GM18499 (cell line): ENCODE data around the gene RYR2.

Experiments used
- ATAC-seq: cut with Tn5 transposase; IDR thresholded peaks from one replicate; pipeline ENCODE4 v1.9.1; 2021; ENCODE audit warnings: moderate number of reproducible peaks; ENCODE audit not compliant: insufficient read depth, unreplicated experiment

RYR2 gene

GRCh38 chr1:237183963-237184540 is 142.1 kb downstream of the RYR2 start:
- no peak for ATAC-seq

DNA sequence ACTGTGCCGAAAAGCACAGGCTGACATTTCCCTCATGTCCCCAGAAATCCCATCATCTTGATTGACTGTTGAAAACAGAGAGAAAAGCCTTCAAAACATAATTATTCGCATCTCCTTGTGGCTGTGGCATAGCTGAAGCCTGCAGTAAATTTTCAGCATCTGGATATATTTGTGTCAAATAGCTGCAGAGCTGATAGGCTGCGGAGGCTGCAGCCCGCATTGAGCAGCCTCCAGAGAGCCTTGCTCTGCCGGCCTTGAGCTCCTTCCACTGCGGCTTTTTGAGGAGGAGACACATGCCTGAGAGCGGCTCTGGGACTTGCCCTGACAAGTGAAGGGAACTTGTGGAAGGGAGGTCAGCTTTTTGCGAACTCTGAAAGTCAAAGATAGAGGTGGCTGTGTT is 144.7 kb downstream of the RYR2 start:
- ATAC-seq: no peak

GRCh38 chr1:237187842-237188241 is 145.9 kb downstream of the RYR2 start:
- ATAC-seq: no peak

GRCh38 chr1:237191403-237191802 is 149.4 kb downstream of the RYR2 start:
- no peak for ATAC-seq

DNA sequence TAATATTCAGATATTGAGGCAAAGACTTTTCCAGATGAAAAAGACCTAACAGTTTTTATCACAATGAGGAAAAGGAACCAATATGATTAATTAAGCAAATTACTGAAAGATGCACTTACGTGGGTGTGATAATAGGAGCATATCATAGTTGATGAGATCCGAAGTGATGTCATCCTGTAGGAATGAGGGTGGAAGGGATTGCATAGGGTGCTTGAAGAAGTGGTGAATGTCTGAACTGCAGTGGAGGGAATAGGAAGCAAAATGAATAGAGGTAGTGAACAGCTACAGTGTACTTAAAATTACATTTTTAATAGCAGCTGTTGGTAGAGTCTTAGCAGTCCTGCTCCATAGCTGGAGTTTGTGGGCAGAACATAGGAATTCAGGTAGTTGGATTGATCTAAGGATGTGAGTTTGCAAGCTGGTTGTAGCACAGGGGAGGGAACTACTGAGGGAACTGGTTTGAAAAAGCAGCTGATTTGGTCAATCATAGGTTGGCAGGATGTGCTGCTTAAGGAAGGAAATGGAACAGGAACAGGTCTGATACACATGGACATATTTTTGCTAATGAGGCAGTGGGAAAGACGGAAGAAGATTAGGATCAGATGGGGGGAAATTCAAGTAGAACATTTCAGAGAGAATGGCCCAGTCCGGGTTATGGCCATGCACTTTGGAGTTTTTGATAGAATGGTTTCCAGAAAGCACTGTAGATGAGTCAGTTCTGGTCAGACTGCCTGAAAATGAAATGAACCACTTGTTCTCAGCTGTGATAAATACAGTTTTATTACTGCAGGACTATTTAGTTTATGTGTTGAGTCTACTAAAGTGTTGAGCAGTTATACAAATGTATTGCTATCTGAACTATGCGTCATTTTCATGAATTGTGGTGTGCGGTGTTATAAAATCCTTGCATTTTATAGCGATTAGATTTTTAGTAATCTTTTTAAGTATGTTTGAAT is 155.8 kb downstream of the RYR2 start:
- no peak for ATAC-seq

DNA sequence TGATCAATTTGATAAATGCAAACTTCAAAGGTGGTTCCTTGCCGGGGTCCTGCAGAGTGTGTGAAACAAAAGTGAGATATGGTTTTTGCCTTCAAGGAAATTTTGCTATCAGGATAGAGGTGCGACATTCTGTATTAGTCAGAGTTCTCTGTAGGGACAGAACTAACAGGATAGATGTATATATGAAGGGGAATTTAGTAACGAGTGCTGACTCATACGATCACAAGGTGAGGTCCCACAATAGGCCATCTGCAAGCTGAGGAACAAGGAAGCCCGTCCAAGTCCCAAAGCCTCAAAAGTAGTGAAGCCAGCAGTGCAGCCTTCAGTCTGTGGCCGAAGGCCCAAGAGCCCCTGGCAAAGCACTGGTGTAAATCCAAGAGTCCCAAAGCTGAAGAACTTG is 157.0 kb downstream of the RYR2 start:
- ATAC-seq: no peak

GRCh38 chr1:237201155-237201554 is 159.2 kb downstream of the RYR2 start:
- ATAC-seq: no peak

DNA sequence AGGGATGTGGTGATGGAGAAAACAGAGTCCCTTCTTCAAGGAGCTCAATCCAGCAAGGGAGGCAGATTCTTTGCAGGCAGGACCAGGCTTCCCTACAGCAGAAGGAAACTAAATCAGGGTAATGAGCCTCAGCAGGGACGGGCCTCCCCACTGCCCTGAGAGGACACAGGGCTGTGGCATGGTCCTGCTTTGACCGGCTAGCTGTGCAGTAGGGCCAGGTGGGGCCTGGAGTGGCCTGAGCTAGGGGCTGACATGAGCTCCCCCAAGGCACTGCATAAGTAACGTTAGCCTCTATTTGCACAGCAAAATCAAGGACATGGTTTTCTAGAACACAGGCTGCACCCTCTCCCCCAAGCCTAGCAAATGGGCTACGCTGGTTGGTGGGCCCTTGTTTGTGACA is 162.9 kb downstream of the RYR2 start:
- no peak for ATAC-seq

DNA sequence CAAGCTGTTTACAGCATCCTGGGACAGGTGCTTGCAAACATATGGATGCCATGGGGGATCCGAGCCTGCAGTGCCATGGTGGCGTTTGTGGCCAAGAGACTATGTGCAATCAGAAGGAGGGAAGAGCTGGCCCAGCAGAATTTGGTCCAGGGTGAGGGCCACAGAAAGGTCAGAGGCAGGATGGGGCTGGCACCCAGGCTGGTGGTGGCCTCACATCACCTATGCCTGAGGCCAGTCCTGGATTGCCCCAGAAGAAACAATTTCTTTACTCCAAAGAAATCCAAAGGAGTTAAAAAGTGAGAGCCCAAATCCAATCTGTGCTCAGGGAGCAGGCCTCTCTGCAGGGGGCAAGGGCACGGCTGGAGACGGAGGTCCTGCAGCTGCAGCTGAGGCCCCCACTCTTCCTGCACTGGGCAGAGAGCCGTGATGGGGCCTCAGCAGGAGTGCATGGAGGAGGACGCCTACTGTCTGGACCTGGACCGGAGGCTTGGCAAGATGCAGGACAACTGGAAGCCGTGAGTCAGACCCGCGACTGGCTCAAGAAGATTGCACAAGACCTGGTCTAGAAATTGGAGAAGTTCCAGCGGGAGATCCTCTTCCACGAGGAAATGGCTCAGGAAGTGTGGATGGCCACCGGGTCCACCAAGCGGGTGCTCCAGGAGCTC is 163.5 kb downstream of the RYR2 start:
- ATAC-seq: no peak

- ATAC-seq: no peak
These were observed 164.1 kb downstream of the RYR2 start for GRCh38 chr1:237206065-237206414.

- no peak for ATAC-seq
These were observed 169.0 kb downstream of the RYR2 start for GRCh38 chr1:237211031-237211430.

DNA sequence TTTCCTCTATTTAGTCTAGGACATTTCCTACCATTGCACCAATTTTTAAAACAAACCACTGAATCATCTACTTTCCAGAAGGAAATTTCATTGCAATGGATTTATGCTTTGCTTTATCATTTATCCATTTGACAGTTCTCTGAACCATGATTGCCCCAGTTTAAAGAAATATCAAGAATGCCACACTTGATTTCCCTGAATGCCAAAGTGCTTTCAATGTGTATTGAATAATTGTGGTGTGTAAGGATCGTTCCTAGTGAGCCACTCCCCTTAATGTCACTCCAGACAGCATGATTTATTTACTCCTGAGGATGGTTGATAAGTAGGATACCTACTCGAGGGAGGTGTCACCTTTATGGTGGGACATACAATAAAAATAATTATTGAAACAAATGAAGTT is 169.6 kb downstream of the RYR2 start:
- ATAC-seq: no peak

GRCh38 chr1:237219751-237220642 is 178.0 kb downstream of the RYR2 start:
- no peak for ATAC-seq

DNA sequence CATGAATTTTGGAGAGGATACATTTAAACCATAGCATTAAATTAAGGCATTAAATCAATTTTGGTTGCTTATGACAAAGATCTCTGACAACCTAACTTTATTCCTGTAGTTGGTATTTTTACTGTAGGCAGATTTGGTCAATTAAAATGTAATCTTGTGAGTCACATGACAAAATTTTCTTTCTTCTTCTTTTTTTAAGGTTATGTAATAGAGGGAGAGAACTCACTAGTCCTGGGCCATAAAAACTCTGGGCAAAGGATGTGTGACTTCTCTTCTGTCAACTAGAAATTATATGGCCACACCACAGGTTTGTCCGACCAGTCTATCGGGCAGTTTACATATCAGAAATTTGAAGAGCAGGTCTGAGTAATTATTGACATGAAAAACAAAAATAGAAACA is 181.4 kb downstream of the RYR2 start:
- ATAC-seq: no peak

DNA sequence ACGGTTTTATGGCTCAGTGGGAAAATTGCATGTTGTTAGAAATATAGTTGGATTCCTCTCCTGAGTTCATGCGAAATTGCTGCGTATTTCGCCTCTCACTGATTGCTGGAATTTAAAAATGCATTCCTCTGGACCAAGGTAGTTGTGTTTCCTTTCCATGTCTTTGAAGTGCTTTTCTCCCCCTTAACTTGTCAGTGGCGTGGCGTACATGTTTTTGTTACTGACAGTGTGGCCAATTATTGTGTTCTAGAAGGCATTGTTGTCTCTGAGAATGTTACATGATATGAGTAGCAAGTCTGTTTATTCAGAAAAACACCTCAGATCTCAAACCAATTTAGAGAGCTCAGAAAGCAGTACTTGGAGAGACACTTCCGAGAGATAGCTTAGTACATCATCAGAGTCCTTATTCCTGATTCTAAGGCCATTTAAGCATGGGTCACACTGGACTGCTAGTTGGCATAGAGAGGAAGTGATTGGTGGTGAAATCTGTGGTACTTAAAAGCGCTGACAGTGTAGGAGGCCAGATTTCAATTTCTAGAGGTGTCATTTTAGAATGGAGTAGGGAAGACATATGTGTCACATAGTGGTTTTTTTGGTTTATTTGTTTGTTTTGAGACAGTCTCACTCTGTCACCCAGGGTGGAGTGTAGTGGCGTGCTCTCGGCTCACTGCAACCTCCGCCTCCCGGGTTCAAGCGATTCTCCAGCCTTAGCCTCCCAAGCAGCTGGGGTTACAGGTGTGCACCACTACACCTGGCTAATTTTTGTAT is 184.4 kb downstream of the RYR2 start:
- ATAC-seq: no peak

- no peak for ATAC-seq
These were observed 185.5 kb downstream of the RYR2 start for GRCh38 chr1:237227476-237227875.

DNA sequence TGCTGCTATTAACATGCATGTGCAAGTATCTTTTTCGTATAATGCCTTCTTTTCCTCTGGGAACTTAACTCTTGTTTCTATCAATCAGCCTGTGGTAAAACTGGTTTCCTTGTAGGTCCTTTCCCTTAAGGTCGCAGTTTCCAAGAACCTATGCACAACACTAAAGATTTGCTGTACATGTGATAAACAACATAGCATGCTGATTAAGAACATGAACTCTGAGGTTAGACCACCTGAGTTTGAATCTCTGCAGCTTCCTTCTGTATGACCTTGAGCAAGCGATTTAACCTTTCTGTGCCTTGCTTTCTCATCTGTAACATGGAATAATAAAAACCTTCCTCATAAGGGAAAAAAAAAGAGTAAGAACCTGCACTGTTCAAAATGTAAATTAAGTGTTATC is 186.4 kb downstream of the RYR2 start:
- ATAC-seq: no peak

DNA sequence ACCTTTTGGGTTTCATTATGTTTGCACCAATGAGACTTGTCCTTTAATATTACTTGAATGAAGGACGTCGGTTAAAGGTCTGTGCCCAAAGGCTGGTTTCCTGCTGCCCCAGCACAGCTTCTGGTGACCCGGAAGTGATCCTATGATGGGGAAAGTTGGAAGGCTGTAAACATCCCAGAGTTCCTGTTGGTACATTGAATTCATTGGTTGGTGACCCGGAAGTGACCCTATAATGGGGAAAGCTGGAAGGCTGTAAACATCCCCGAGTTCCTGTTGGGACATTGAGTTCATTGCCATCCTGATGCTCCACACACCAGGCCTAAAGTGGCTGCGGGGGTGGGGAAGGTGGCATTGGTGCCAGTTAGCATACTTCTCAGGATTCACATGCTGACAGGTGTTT is 187.3 kb downstream of the RYR2 start:
- ATAC-seq: no peak

DNA sequence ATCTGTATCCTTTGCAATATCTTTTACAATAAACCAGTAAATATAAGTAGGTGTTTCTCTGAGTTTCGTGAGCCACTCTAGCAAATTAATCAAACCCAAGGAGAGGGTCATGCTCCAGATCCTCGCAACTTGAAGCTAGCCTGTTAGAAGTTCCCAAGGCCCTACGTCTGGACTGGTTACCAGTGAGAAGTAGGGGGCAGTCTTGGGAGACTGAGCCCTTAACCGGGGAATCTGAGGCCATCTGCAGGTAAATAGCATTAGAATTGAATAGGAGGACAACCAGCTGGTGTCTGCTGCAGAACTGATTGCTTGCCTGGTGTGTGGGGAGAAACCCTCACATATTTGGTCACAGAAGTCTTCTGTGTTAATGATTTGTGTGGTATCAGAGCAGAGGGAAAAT is 190.5 kb downstream of the RYR2 start:
- ATAC-seq: no peak

DNA sequence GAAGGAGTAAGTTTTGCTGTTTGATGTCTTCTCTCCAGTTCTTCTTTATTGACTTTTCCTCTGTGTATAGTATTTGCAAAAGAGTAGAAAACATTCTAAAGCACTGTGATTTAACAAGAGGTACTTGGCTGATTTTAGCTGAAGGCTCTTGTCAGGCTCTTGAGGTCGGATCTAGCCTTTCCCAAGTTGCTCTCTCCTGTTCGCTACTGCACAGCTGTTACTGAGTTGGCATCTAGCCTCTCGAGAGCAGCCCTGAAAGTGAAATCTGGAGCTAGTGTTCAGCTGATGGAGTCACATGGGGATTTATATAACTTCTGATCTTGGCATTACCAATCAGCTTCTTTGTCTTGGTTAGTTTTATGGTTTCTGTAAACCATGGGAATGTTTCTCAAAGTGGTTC is 193.1 kb downstream of the RYR2 start:
- no peak for ATAC-seq
